KMS-11 (cell line): Measurements from ENCODE around the gene GLCCI1.

Experiments
- H2AFZ ChIP-seq: fragments of 200-600 bp; sonication (generic); 2 replicates; pipeline ENCODE4 v1.6.1; 2016; ENCODE audit warnings: antibody characterized with exemption, mixed run types, low read depth
- H3K27ac ChIP-seq: fragments of 200-600 bp; sonication (generic); 2 replicates; pipeline ENCODE4 v1.6.1; 2016; ENCODE audit warnings: mild to moderate bottlenecking, mixed run types
- H3K27me3 ChIP-seq: fragments of 200-600 bp; sonication (generic); 2 replicates; pipeline ENCODE4 v1.6.1; 2017; ENCODE audit warnings: mild to moderate bottlenecking, low read depth, mixed run types, moderate library complexity; ENCODE audit not compliant: insufficient read depth
- H3K36me3 ChIP-seq: fragments of 200-600 bp; sonication (generic); 2 replicates; pipeline ENCODE4 v1.6.1; 2017; ENCODE audit warnings: mild to moderate bottlenecking, mixed run types; ENCODE audit not compliant: insufficient read depth
- H3K4me1 ChIP-seq: fragments of 200-600 bp; sonication (generic); 2 replicates; pipeline ENCODE4 v1.6.1; 2016; ENCODE audit warnings: mild to moderate bottlenecking, low read depth, mixed run types; ENCODE audit not compliant: poor library complexity, severe bottlenecking
- H3K4me2 ChIP-seq: fragments of 200-600 bp; sonication (generic); 2 replicates; pipeline ENCODE4 v1.7.0; 2016; ENCODE audit warnings: mild to moderate bottlenecking, mixed run types
- H3K4me3 ChIP-seq: fragments of 200-600 bp; sonication (generic); IDR thresholded peaks from 2 replicates; pipeline ENCODE4 v1.6.1; 2017; ENCODE audit warnings: low read depth, low read length, mixed read lengths; ENCODE audit not compliant: insufficient read depth
- H3K79me2 ChIP-seq: fragments of 200-600 bp; sonication (generic); 2 replicates; pipeline ENCODE4 v1.6.1; 2016; ENCODE audit warnings: low read depth, mixed run types; ENCODE audit not compliant: insufficient read depth
- H3K9ac ChIP-seq: fragments of 200-600 bp; sonication (generic); 2 replicates; pipeline ENCODE4 v1.6.1; 2016; ENCODE audit warnings: mild to moderate bottlenecking, mixed run types
- H4K20me1 ChIP-seq: fragments of 200-600 bp; sonication (generic); 2 replicates; pipeline ENCODE4 v1.6.1; 2016; ENCODE audit warnings: mild to moderate bottlenecking, mixed run types; ENCODE audit not compliant: insufficient read depth
- TF ChIP-seq, protein P1 (sequence below): fragments of 200-600 bp; sonication (generic); conservative IDR thresholded peaks from 2 replicates; pipeline ENCODE4 v1.6.1; 2017; ENCODE audit warnings: low read depth, mild to moderate bottlenecking, antibody characterized with exemption, low read length, moderate library complexity, mixed read lengths

The GLCCI1 gene

DNA sequence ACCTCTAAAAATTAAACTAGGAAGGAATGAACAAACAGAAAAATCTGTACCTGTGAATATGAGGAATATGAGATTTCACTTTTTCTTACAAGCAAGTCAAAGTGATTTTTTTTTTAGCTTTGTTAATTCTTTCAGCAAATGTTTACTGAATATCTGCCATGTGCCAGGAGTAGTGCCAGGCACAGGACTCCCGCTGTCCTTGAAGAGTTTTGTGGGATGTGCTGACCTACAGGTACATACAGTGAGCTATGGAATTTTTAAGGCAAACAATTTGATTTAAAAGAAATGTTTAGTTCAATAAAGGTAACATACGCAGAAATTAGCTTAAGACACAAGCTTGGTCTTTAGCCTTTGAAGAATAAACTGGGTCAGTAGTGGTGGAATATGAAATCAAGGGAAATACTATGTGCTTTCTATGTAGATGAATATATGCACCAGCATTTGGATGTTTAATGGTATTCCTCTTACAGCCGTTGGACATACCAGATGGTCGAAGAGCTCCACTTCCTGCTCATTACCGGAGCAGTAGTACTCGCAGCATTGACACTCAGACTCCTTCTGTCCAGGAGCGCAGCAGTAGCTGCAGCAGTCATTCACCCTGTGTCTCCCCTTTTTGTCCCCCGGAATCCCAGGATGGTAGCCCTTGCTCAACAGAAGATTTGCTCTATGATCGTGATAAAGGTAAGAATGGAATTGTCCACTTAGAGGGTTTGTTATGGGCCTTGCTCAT is 102.0 kb downstream of the GLCCI1 start:
- TF ChIP-seq, protein P1, sequence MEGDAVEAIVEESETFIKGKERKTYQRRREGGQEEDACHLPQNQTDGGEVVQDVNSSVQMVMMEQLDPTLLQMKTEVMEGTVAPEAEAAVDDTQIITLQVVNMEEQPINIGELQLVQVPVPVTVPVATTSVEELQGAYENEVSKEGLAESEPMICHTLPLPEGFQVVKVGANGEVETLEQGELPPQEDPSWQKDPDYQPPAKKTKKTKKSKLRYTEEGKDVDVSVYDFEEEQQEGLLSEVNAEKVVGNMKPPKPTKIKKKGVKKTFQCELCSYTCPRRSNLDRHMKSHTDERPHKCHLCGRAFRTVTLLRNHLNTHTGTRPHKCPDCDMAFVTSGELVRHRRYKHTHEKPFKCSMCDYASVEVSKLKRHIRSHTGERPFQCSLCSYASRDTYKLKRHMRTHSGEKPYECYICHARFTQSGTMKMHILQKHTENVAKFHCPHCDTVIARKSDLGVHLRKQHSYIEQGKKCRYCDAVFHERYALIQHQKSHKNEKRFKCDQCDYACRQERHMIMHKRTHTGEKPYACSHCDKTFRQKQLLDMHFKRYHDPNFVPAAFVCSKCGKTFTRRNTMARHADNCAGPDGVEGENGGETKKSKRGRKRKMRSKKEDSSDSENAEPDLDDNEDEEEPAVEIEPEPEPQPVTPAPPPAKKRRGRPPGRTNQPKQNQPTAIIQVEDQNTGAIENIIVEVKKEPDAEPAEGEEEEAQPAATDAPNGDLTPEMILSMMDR: no peak
- Histone ChIP-seq H3K4me2 (no peak overlapping the region), H3K79me2 (peaks cover 19% of the 10 kb centered on the region; the same call in 1 of the 2 replicates), H3K36me3 (no peaks in the 10 kb centered on the region; the same call in 1 of the 2 replicates), H3K27ac (no peak overlapping the region), H2AFZ (no peak overlapping the region), H3K27me3 (no peaks in the 10 kb centered on the region), H3K4me1 (peaks cover 22% of the 10 kb centered on the region), H4K20me1 (no peaks in the 10 kb centered on the region), H3K4me3 (no peak overlapping the region), H3K9ac (no peak overlapping the region)

DNA sequence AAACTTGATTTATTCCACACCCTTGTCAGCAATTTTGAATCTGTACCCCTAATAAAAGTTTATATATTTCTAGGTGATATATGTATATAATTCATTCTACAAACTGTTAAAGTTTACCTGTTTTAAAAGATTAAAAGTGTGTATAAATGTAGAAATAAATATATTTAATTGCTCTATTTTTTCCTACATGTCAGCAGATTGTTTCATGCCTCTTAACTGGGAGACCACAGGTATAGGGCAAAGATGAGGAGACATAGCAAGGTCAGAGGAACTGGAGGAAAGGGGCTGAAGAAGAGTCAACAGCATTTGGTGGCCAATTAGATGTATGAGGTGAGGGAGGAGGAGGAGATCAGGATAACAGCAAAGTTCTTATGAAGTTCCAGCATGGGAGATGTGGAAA is 109.8 kb downstream of the GLCCI1 start:
- Histone ChIP-seq H3K27me3 (no peaks in the 10 kb centered on the region), H3K4me1 (peaks cover 2% of the 10 kb centered on the region), H3K9ac (no peak overlapping the region), H3K79me2 (no peaks in the 10 kb centered on the region), H3K36me3 (no peaks in the 10 kb centered on the region), H2AFZ (no peak overlapping the region), H4K20me1 (no peaks in the 10 kb centered on the region), H3K4me2 (no peak overlapping the region), H3K27ac (no peak overlapping the region), H3K4me3 (no peak overlapping the region)
- TF ChIP-seq, protein P1: no peak

DNA sequence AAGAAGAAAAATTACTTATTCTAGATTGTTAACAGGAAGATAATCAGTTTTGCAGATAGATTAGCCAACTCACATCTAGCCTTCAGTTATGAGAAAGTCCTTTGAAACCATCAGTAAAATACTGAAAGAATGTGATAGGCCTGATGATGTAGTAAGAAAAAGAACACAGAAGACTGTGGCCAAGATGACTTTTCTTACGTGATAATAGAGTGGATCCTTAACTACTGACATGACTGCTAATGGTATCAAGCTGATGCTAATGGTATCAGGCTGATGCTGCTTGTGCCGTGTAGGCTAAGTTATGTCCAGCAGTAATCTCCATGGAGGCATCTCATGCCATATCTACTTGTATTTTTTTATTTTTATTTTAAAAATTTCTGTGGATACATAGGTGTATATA is 114.2 kb downstream of the GLCCI1 start:
- H3K4me1 ChIP-seq: no peaks in the 10 kb centered on the region
- TF ChIP-seq, protein P1: no peak

DNA sequence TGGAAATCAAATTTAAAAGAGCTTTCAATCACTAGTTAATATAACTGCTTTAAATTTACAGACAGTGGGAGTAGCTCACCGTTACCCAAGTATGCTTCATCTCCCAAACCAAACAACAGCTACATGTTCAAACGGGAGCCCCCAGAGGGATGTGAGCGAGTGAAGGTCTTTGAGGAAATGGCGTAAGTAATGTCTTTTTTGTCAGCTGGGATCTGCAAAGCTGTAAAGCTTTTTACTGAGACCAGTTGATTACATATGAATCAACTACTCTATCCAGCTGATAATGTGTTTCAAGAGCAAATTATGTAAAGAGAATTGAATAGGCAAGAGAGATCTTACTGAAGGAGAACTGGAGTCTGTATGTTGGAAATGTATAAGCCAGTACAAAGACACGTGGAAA is 116.2 kb downstream of the GLCCI1 start:
- Histone ChIP-seq H3K79me2 (no peaks in the 10 kb centered on the region), H3K4me2 (no peak overlapping the region), H3K27me3 (no peaks in the 10 kb centered on the region), H2AFZ (no peak overlapping the region), H3K27ac (no peak overlapping the region), H3K9ac (no peak overlapping the region), H3K4me1 (no peaks in the 10 kb centered on the region), H3K36me3 (no peaks in the 10 kb centered on the region), H3K4me3 (no peak overlapping the region), H4K20me1 (no peaks in the 10 kb centered on the region)
- TF ChIP-seq, protein P1: no peak

More for the DNA sequence above, 114.2 kb downstream of the GLCCI1 start:
- H3K79me2 ChIP-seq: no peaks in the 10 kb centered on the region
- H3K9ac ChIP-seq: no peak overlapping the region
- H3K27me3 ChIP-seq: no peaks in the 10 kb centered on the region
- no peak overlapping the region for H3K27ac ChIP-seq
- H2AFZ ChIP-seq: no peak overlapping the region
- no peak overlapping the region for H3K4me2 ChIP-seq
- no peak overlapping the region for H3K4me3 ChIP-seq
- no peaks in the 10 kb centered on the region for H3K36me3 ChIP-seq
- H4K20me1 ChIP-seq: no peaks in the 10 kb centered on the region
